B cell (primary cell): ENCODE results near the gene GPI. TPM values are rescaled to one million over a fixed set of nuclear protein-coding genes. Genes with fewer than 3 reads are reported as not detected.

Experiments
- ATAC-seq: fragments of 200-7000 bp; cut with Tn5 transposase; one replicate; pipeline ENCODE4 v1.10.0; 2021; ENCODE audit warnings: low read depth, mild to moderate bottlenecking, moderate number of reproducible peaks, moderate library complexity
- CTCF ChIA-PET: fragments of 350-600 bp; sonication (Branson Sonifier 250); formaldehyde crosslinking; loops from one replicate; lab custom pipeline; 2021; ENCODE audit warnings: antibody characterized with exemption, inconsistent platforms; lab: Charles Lee
- POLR2A ChIA-PET: fragments of 350-600 bp; sonication (Branson Sonifier 250); formaldehyde crosslinking; loops from one replicate; lab custom pipeline; 2021; ENCODE audit warnings: antibody characterized with exemption; lab: Charles Lee
- DNase-seq: peaks from one replicate; pipeline ENCODE4 v3.0.0; 2013
- H2AFZ ChIP-seq: 2 replicates; pipeline ENCODE4 v1.6.1; 2012; ENCODE audit warnings: mild to moderate bottlenecking, low read depth, low read length; ENCODE audit not compliant: insufficient read depth, poor library complexity, severe bottlenecking
- H3K27ac ChIP-seq, 2 donors: 1 replicate in 1 of 2; 2 replicates in 1 of 2; pipeline ENCODE4 v1.5.1; 2012 to 2013; ENCODE audit warnings: low read length in 2 of 2, mild to moderate bottlenecking in 2 of 2, moderate library complexity in 1 of 2
- H3K27me3 ChIP-seq, 4 experiments: fragments of 200-600 bp in 1 of 4; sonication (generic) in 1 of 4; replicated peaks in 1 of 4; 1 replicate in 2 of 4; 2 replicates in 2 of 4; pipeline versions ENCODE4 v1.6.1 to v1.7.0; 2013 to 2016; ENCODE audit warnings: low read length in 3 of 4, mild to moderate bottlenecking in 2 of 4, mixed read lengths in 1 of 4, moderate library complexity in 1 of 4; ENCODE audit not compliant: insufficient read depth in 4 of 4, control insufficient read depth in 3 of 4; ENCODE audit errors: control extremely low read depth in 1 of 4
- H3K36me3 ChIP-seq, 2 experiments: replicated peaks in 1 of 2; 1 replicate in 1 of 2; 2 replicates in 1 of 2; pipeline versions ENCODE4 v1.6.1 to v1.7.1; 2013; ENCODE audit warnings: low read length in 1 of 2; ENCODE audit not compliant: insufficient read depth in 2 of 2, control insufficient read depth in 1 of 2; ENCODE audit errors: control extremely low read depth in 1 of 2, extremely low read depth in 1 of 2
- H3K4me1 ChIP-seq, 2 donors: fragments of 200-600 bp in 1 of 2; sonication (generic) in 1 of 2; 1 replicate in 1 of 2; 2 replicates in 1 of 2; pipeline versions ENCODE4 v1.5.1 to v1.6.1; 2013 to 2017; ENCODE audit warnings: low read length in 2 of 2; ENCODE audit not compliant: control insufficient read depth in 2 of 2, insufficient read depth in 2 of 2
- H3K4me2 ChIP-seq: replicated peaks from 2 replicates; pipeline ENCODE3; 2012; ENCODE audit warnings: mild to moderate bottlenecking, low read depth, low read length; ENCODE audit not compliant: poor library complexity, severe bottlenecking
- H3K4me3 ChIP-seq, 5 experiments: fragments of 200-600 bp in 1 of 5; sonication (generic) in 1 of 5; 1 replicate in 3 of 5; 2 replicates in 2 of 5; pipeline versions ENCODE4 v1.5.1 to v1.7.0; 2011 to 2016; ENCODE audit warnings: low read length in 4 of 5, mild to moderate bottlenecking in 4 of 5, low read depth in 2 of 5, control low read depth in 1 of 5, moderate library complexity in 1 of 5; ENCODE audit not compliant: insufficient read depth in 1 of 5; ENCODE audit errors: control extremely low read depth in 1 of 5, extremely low read depth in 1 of 5
- H3K79me2 ChIP-seq: fragments of 200-600 bp; sonication (generic); one replicate; pipeline ENCODE4 v1.6.0; 2016; ENCODE audit warnings: low read length; ENCODE audit not compliant: control insufficient read depth, insufficient read depth
- H3K9ac ChIP-seq: fragments of 200-600 bp; sonication (generic); 2 replicates; pipeline ENCODE4 v1.6.1; 2017; ENCODE audit warnings: mild to moderate bottlenecking, low read length, moderate library complexity
- H3K9me3 ChIP-seq, 3 donors: one replicate each; pipeline versions ENCODE4 v1.6.1 to v1.7.1; 2013; ENCODE audit warnings: low read length in 2 of 3; ENCODE audit not compliant: control insufficient read depth in 2 of 3, insufficient read depth in 1 of 3; ENCODE audit errors: control extremely low read depth in 1 of 3
- H4K20me1 ChIP-seq: 2 replicates; pipeline ENCODE4 v1.6.0; 2012; ENCODE audit warnings: mild to moderate bottlenecking, low read length; ENCODE audit not compliant: insufficient read depth, control insufficient read depth, poor library complexity, severe bottlenecking
- H3K27ac Mint-ChIP-seq: one replicate; pipeline ENCODE4 v1.8.0; 2021; ENCODE audit warnings: mixed read lengths
- H3K27me3 Mint-ChIP-seq: one replicate; pipeline ENCODE4 v1.8.0; 2021; ENCODE audit warnings: mixed read lengths
- H3K4me1 Mint-ChIP-seq: one replicate; pipeline ENCODE4 v1.8.0; 2021; ENCODE audit warnings: mixed read lengths
- H3K4me3 Mint-ChIP-seq: one replicate; pipeline ENCODE4 v1.8.0; 2021; ENCODE audit warnings: mixed read lengths
- H3K9me3 Mint-ChIP-seq: one replicate; pipeline ENCODE4 v1.8.0; 2022; ENCODE audit warnings: mixed read lengths; ENCODE audit not compliant: insufficient read depth
- CTCF ChIP-seq: fragments of 200-600 bp; IDR thresholded peaks from one replicate; pipeline ENCODE4 v1.8.0; 2022; ENCODE audit warnings: antibody characterized with exemption, mild to moderate bottlenecking
- EZH2 ChIP-seq: IDR thresholded peaks from 2 replicates; pipeline ENCODE4 v1.6.1; 2012; ENCODE audit warnings: borderline replicate concordance, low read depth, mild to moderate bottlenecking, moderate library complexity, low read length; ENCODE audit not compliant: insufficient read depth, poor library complexity, severe bottlenecking
- WGBS: methylation state at CpG from one replicate; pipeline ENCODE4 v1.1.5; 2013; ENCODE audit warnings: missing lambda C conversion rate; ENCODE audit not compliant: insufficient coverage; 5-methylcytosine and 5-hydroxymethylcytosine counted together
- intact Hi-C: fragments of 100-400 bp; cut with micrococcal nuclease; formaldehyde crosslinking; loops from one replicate; pipeline ENCODE4 v1.10.0; 2022
- polyA plus RNA-seq: library from polyadenylated mRNA; depleted of rRNA; stranded (reverse); fragments of >200 nt; gene quantifications from 2 replicates; pipeline ENCODE4 v1.2.3, GENCODE V29; 2012
- total RNA-seq, 2 donors: library from RNA; stranded (reverse); fragments of 120-200 nt in 1 of 2; gene quantifications; 1 replicate in 1 of 2; 2 replicates in 1 of 2; pipeline versions ENCODE4 v1.2.3 to v1.2.4, GENCODE V29; 2013 to 2022

GPI gene
- total and polyA plus RNA-seq, 2 donors (not counting 1 experiment from before 2014, with no cell fraction given), result 74.5 to 102 TPM

- Histone ChIP-seq H3K9me3 (no peaks in the 10 kb centered on the region), H3K79me2 (peaks cover 43% of the 10 kb centered on the region), H2AFZ (peak overlapping the region; percentile 94), H3K9ac (no peak overlapping the region), H3K4me1 (peaks cover 16 to 34% of the 10 kb centered on the region in 2 donors), H3K36me3 (peaks cover 0 to 22% of the 10 kb centered on the region in 2 experiments), H3K4me3 (no peak overlapping the region), H3K27ac (no peak overlapping the region), H3K4me2 (no peak overlapping the region), H3K27me3 (no peaks in the 10 kb centered on the region), H4K20me1 (no peaks in the 10 kb centered on the region)
- no peak overlapping the region for H3K27ac Mint-ChIP-seq
- peak overlapping the region; percentile 95 for H3K4me3 Mint-ChIP-seq
- H3K27me3 Mint-ChIP-seq, result no peaks in the 10 kb centered on the region
- ChIA-PET CTCF (interaction anchor here (0.6 kb wide), 1 partner anchor 71 kb away, joined by 3 read pairs; no protein-coding TSS in a partner anchor), POLR2A (interaction anchor here (0.8 kb wide), 1 partner anchor 1935 kb away, joined by 4 read pairs; no protein-coding TSS in a partner anchor)
- H3K4me1 Mint-ChIP-seq, result peaks cover 33% of the 10 kb centered on the region
- no peak for TF ChIP-seq EZH2
- no peak for TF ChIP-seq CTCF
- intact Hi-C loops, result loop anchor here (2.0 kb wide), 1 partner anchor 1187 kb away; no protein-coding TSS in a partner anchor
- DNase-seq (no peak), ATAC-seq (no peak)
- no peaks in the 10 kb centered on the region for H3K9me3 Mint-ChIP-seq
- WGBS, result 87% methylated on average over 3 of the region's 5 CpGs
Observed at GRCh38 chr19:34363930-34364329, 1.1 kb upstream of the GPI start.

DNA sequence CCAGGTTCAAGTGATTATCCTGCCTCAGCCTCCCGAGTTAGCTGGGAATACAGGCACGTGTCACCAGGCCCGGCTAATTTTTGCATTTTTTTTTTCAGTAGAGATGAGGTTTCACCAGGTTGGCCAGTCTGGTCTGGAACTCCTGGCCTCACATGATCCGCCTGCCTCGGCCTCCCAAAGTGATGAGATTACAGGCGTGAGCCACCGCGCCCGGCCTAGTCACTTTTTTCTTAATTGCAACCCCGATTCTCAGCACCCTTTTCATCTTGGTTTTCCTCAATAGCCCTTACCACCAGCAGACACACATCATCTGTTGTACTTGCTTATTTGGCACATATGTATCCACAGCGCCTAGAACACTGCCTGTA lies 550 bp upstream of the GPI start:
- Histone ChIP-seq H3K4me2 (peak overlapping the region; percentile 87), H4K20me1 (no peaks in the 10 kb centered on the region), H3K79me2 (peaks cover 43% of the 10 kb centered on the region), H3K9ac (peak overlapping the region; percentile 87), H3K27me3 (no peaks in the 10 kb centered on the region), H3K36me3 (peaks cover 0 to 22% of the 10 kb centered on the region in 2 experiments), H3K27ac (peak overlapping the region in 1 of 2 donors; percentile 7), H3K9me3 (no peaks in the 10 kb centered on the region), H3K4me3 (peak overlapping the region; percentile 30 to 87 (median 70)), H3K4me1 (peaks cover 16 to 30% of the 10 kb centered on the region in 2 donors), H2AFZ (peak overlapping the region; percentile 94)
- peaks cover 28% of the 10 kb centered on the region for H3K4me1 Mint-ChIP-seq
- CTCF ChIA-PET, result interaction anchor here (0.6 to 1.0 kb wide), 2 partner anchors 10 to 72 kb away, joined by 3 read pairs; no protein-coding TSS in a partner anchor
- POLR2A ChIA-PET, result interaction anchor here (0.6 kb wide), 1 partner anchor 193 kb away, joined by 5 read pairs; no protein-coding TSS in a partner anchor
- 83% methylated on average over 9 of the region's 11 CpGs for WGBS
- ATAC-seq, result no peak
- H3K27ac Mint-ChIP-seq, result peak overlapping the region; percentile 91
- H3K27me3 Mint-ChIP-seq, result no peaks in the 10 kb centered on the region
- intact Hi-C loops, result loop anchor here (2.0 kb wide), 1 partner anchor 1188 kb away; no protein-coding TSS in a partner anchor
- DNase-seq, result no peak
- no peak for TF ChIP-seq CTCF
- no peak for TF ChIP-seq EZH2
- peak overlapping the region; percentile 95 for H3K4me3 Mint-ChIP-seq
- H3K9me3 Mint-ChIP-seq, result no peaks in the 10 kb centered on the region
